HEK293 (cell line): Measurements from ENCODE around the gene SIK2.

Experiments used
- CTCF ChIA-PET: fragments of 350-600 bp; formaldehyde crosslinking; extraction: SDS; loops from one replicate; lab custom pipeline; 2021; ENCODE audit warnings: antibody characterized with exemption; lab: Yijun Ruan, JAX
- POLR2A ChIA-PET: fragments of 300-600 bp; formaldehyde crosslinking; extraction: SDS; loops from one replicate; lab custom pipeline; 2020; ENCODE audit warnings: antibody characterized with exemption, inconsistent platforms; lab: Yijun Ruan, JAX
- H3K27ac ChIP-seq: fragments of 200-500 bp; sonication (Bioruptor generic); 2 replicates; pipeline ENCODE4 v1.5.1; 2014; ENCODE audit warnings: low read depth, low read length, control low read depth, inconsistent platforms; ENCODE audit errors: extremely low read depth
- H3K36me3 ChIP-seq, 2 experiments: fragments of 200-500 bp in 1 of 2; sonication (Bioruptor generic) in 1 of 2; 1 replicate in 1 of 2; 2 replicates in 1 of 2; pipeline ENCODE4 v1.5.1; 2014 to 2017; ENCODE audit warnings: inconsistent platforms in 2 of 2, low read length in 2 of 2; ENCODE audit not compliant: control insufficient read depth in 2 of 2, insufficient read depth in 1 of 2
- H3K4me1 ChIP-seq: fragments of 200-500 bp; sonication (Bioruptor generic); 2 replicates; pipeline ENCODE4 v1.5.1; 2014; ENCODE audit warnings: mild to moderate bottlenecking, low read length, inconsistent platforms; ENCODE audit not compliant: control insufficient read depth, insufficient read depth
- H3K4me3 ChIP-seq: 2 replicates; pipeline ENCODE4 v1.5.1; 2011; ENCODE audit warnings: low read depth, mild to moderate bottlenecking, control low read depth, low read length, moderate library complexity
- H3K9me3 ChIP-seq: fragments of 200-500 bp; sonication (Bioruptor generic); 2 replicates; pipeline ENCODE4 v1.5.1; 2014; ENCODE audit warnings: low read depth, low read length, inconsistent platforms; ENCODE audit not compliant: control insufficient read depth, insufficient read depth
- EGR2 ChIP-seq: fragments of 450-650 bp; formaldehyde crosslinking; IDR thresholded peaks from 2 replicates; pipeline ENCODE4 v1.5.1; 2016; ENCODE audit warnings: low read depth, missing biosample characterization, missing genetic modification characterization
- SCRT1 ChIP-seq: fragments of 450-650 bp; formaldehyde crosslinking; IDR thresholded peaks from 2 replicates; pipeline ENCODE4 v1.5.1; 2016; ENCODE audit warnings: missing biosample characterization, missing genetic modification characterization, borderline replicate concordance
- SETDB1 ChIP-seq: IDR thresholded peaks from one replicate; pipeline ENCODE4 v1.6.1; 2017; ENCODE audit warnings: mild to moderate bottlenecking, low read length, moderate library complexity, mixed read lengths; ENCODE audit not compliant: insufficient read length
- SP2 ChIP-seq: fragments of 450-650 bp; formaldehyde crosslinking; IDR thresholded peaks from 2 replicates; pipeline ENCODE4 v1.5.1; 2016; ENCODE audit warnings: missing biosample characterization, missing genetic modification characterization
- ZIC2 ChIP-seq: fragments of 450-650 bp; formaldehyde crosslinking; IDR thresholded peaks from 2 replicates; pipeline ENCODE4 v1.5.1; 2016; ENCODE audit warnings: missing biosample characterization, missing genetic modification characterization
- ZNF10 ChIP-seq: fragments of 450-650 bp; formaldehyde crosslinking; IDR thresholded peaks from 2 replicates; pipeline ENCODE4 v1.5.1; 2017; ENCODE audit warnings: missing biosample characterization, missing genetic modification characterization
- ZNF112 ChIP-seq: fragments of 450-650 bp; formaldehyde crosslinking; IDR thresholded peaks from 2 replicates; pipeline ENCODE4 v1.5.0; 2017; ENCODE audit warnings: missing biosample characterization, missing genetic modification characterization
- ZNF341 ChIP-seq: fragments of 450-650 bp; formaldehyde crosslinking; IDR thresholded peaks from 2 replicates; pipeline ENCODE4; 2016; ENCODE audit warnings: low read depth, missing biosample characterization, missing genetic modification characterization
- ZNF354C ChIP-seq: fragments of 450-650 bp; formaldehyde crosslinking; IDR thresholded peaks from 2 replicates; pipeline ENCODE4 v1.5.1; 2016; ENCODE audit warnings: missing biosample characterization, missing genetic modification characterization, low read depth, borderline replicate concordance
- ZNF433 ChIP-seq: fragments of 450-650 bp; formaldehyde crosslinking; IDR thresholded peaks from 2 replicates; pipeline ENCODE4 v1.5.1; 2016; ENCODE audit warnings: missing biosample characterization, missing genetic modification characterization, low read depth
- ZNF501 ChIP-seq: fragments of 450-650 bp; formaldehyde crosslinking; IDR thresholded peaks from 2 replicates; pipeline ENCODE4 v1.5.1; 2016; ENCODE audit warnings: missing biosample characterization, missing genetic modification characterization
- ZNF660 ChIP-seq: fragments of 450-650 bp; IDR thresholded peaks from 2 replicates; pipeline ENCODE4 v1.5.1; 2018; ENCODE audit warnings: missing biosample characterization, mild to moderate bottlenecking, missing genetic modification characterization
- TF ChIP-seq, protein P1 (sequence below): fragments of 450-650 bp; formaldehyde crosslinking; IDR thresholded peaks from 2 replicates; pipeline ENCODE4 v1.5.1; 2016; ENCODE audit warnings: missing biosample characterization, missing genetic modification characterization
- TF ChIP-seq, protein P2 (sequence below): fragments of 450-650 bp; formaldehyde crosslinking; IDR thresholded peaks from 2 replicates; pipeline ENCODE4 v1.5.1; 2016; ENCODE audit warnings: missing biosample characterization, missing genetic modification characterization
- TF ChIP-seq, protein P3 (sequence below): fragments of 450-650 bp; formaldehyde crosslinking; IDR thresholded peaks from 2 replicates; pipeline ENCODE4 v1.5.1; 2016; ENCODE audit warnings: missing biosample characterization, missing genetic modification characterization
- TF ChIP-seq, protein P4 (sequence below): fragments of 450-650 bp; formaldehyde crosslinking; IDR thresholded peaks from 2 replicates; pipeline ENCODE4 v1.5.1; 2017; ENCODE audit warnings: missing biosample characterization, missing genetic modification characterization
- TF ChIP-seq, protein P5 (sequence below): fragments of 450-650 bp; formaldehyde crosslinking; IDR thresholded peaks from 2 replicates; pipeline ENCODE4 v1.5.1; 2016; ENCODE audit warnings: missing biosample characterization, missing genetic modification characterization
- TF ChIP-seq, protein P6 (sequence below): fragments of 450-650 bp; formaldehyde crosslinking; IDR thresholded peaks from 2 replicates; pipeline ENCODE4 v1.5.1; 2016; ENCODE audit warnings: missing biosample characterization, missing genetic modification characterization
- TF ChIP-seq, protein P7 (sequence below): fragments of 450-650 bp; formaldehyde crosslinking; IDR thresholded peaks from 2 replicates; pipeline ENCODE4 v1.5.1; 2016; ENCODE audit warnings: missing biosample characterization, missing genetic modification characterization
- TF ChIP-seq, protein P8 (sequence below): IDR thresholded peaks from 2 replicates; pipeline ENCODE4 v1.6.1; 2011; ENCODE audit warnings: mild to moderate bottlenecking, low read depth, low read length, borderline replicate concordance

The SIK2 gene

DNA sequence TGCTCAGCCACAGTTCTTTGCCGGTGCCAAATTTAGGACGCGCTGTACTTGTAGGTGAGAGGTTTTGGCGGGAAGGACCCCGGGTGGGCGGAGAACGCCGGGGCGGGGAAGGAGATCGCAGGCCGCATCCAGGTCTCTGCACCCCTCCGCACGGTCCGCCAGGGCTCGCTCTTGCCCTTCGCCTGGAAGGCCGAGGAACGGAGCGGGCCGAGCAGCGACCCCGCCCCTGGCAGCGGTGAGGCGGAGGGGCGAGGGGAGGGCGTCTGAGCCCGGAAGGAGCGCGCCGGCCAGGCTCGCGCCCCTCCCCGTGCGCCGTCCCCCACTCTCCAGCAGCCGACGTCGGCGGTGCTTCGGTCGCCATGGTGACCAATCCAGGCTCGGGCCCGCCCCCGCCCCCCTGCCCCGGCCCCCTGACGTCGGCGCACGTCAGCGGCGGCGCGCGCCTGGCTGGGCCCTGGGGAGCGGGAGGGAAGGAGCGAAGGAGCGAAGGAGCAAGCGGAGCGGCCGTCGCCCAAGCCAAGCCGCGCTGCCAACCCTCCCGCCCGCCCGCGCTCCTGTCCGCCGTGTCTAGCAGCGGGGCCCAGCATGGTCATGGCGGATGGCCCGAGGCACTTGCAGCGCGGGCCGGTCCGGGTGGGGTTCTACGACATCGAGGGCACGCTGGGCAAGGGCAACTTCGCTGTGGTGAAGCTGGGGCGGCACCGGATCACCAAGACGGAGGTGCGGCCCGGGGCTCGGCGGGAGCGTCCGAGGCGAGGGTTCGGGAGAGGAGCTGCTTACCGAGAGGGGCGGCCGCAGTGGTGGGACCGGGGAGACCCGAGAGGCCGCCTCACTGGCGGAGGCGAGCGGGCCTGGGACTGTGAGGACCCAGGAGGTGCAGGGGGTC is at the start of gene SIK2 (continued):
- TF ChIP-seq, protein P1, sequence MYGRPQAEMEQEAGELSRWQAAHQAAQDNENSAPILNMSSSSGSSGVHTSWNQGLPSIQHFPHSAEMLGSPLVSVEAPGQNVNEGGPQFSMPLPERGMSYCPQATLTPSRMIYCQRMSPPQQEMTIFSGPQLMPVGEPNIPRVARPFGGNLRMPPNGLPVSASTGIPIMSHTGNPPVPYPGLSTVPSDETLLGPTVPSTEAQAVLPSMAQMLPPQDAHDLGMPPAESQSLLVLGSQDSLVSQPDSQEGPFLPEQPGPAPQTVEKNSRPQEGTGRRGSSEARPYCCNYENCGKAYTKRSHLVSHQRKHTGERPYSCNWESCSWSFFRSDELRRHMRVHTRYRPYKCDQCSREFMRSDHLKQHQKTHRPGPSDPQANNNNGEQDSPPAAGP (tag by site-specific recombination), result peak; percentile 74; the same call in 1 of the 2 replicates
- no peak for TF ChIP-seq ZNF433 (tag by site-specific recombination)
- peak; percentile 90 for TF ChIP-seq EGR2 (tag by site-specific recombination)
- TF ChIP-seq ZNF501 (tag by site-specific recombination), result peak; percentile 38; the same call in 1 of the 2 replicates
- TF ChIP-seq SETDB1, result no peak
- peak; percentile 33; the same call in 1 of the 2 replicates for TF ChIP-seq ZNF341 (tag by site-specific recombination)
- TF ChIP-seq, protein P2, sequence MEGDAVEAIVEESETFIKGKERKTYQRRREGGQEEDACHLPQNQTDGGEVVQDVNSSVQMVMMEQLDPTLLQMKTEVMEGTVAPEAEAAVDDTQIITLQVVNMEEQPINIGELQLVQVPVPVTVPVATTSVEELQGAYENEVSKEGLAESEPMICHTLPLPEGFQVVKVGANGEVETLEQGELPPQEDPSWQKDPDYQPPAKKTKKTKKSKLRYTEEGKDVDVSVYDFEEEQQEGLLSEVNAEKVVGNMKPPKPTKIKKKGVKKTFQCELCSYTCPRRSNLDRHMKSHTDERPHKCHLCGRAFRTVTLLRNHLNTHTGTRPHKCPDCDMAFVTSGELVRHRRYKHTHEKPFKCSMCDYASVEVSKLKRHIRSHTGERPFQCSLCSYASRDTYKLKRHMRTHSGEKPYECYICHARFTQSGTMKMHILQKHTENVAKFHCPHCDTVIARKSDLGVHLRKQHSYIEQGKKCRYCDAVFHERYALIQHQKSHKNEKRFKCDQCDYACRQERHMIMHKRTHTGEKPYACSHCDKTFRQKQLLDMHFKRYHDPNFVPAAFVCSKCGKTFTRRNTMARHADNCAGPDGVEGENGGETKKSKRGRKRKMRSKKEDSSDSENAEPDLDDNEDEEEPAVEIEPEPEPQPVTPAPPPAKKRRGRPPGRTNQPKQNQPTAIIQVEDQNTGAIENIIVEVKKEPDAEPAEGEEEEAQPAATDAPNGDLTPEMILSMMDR (tag by site-specific recombination), result peak; percentile 98
- TF ChIP-seq ZIC2 (tag by site-specific recombination), result peak; percentile 21; the same call in 1 of the 2 replicates
- TF ChIP-seq, protein P3, sequence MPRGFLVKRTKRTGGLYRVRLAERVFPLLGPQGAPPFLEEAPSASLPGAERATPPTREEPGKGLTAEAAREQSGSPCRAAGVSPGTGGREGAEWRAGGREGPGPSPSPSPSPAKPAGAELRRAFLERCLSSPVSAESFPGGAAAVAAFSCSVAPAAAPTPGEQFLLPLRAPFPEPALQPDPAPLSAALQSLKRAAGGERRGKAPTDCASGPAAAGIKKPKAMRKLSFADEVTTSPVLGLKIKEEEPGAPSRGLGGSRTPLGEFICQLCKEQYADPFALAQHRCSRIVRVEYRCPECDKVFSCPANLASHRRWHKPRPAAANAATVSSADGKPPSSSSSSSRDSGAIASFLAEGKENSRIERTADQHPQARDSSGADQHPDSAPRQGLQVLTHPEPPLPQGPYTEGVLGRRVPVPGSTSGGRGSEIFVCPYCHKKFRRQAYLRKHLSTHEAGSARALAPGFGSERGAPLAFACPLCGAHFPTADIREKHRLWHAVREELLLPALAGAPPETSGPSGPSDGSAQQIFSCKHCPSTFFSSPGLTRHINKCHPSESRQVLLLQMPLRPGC (tag by site-specific recombination), result peak; percentile 24; the same call in 1 of the 2 replicates
- TF ChIP-seq, protein P4, sequence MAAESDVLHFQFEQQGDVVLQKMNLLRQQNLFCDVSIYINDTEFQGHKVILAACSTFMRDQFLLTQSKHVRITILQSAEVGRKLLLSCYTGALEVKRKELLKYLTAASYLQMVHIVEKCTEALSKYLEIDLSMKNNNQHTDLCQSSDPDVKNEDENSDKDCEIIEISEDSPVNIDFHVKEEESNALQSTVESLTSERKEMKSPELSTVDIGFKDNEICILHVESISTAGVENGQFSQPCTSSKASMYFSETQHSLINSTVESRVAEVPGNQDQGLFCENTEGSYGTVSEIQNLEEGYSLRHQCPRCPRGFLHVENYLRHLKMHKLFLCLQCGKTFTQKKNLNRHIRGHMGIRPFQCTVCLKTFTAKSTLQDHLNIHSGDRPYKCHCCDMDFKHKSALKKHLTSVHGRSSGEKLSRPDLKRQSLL (tag by site-specific recombination), result peak; percentile 17; the same call in 1 of the 2 replicates
- peak; percentile 73 for TF ChIP-seq SP2 (tag by site-specific recombination)
- TF ChIP-seq ZNF660, result peak; percentile 74; the same call in 1 of the 2 replicates
- TF ChIP-seq, protein P5, sequence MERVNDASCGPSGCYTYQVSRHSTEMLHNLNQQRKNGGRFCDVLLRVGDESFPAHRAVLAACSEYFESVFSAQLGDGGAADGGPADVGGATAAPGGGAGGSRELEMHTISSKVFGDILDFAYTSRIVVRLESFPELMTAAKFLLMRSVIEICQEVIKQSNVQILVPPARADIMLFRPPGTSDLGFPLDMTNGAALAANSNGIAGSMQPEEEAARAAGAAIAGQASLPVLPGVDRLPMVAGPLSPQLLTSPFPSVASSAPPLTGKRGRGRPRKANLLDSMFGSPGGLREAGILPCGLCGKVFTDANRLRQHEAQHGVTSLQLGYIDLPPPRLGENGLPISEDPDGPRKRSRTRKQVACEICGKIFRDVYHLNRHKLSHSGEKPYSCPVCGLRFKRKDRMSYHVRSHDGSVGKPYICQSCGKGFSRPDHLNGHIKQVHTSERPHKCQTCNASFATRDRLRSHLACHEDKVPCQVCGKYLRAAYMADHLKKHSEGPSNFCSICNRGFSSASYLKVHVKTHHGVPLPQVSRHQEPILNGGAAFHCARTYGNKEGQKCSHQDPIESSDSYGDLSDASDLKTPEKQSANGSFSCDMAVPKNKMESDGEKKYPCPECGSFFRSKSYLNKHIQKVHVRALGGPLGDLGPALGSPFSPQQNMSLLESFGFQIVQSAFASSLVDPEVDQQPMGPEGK (tag by site-specific recombination), result peak; percentile 87

DNA sequence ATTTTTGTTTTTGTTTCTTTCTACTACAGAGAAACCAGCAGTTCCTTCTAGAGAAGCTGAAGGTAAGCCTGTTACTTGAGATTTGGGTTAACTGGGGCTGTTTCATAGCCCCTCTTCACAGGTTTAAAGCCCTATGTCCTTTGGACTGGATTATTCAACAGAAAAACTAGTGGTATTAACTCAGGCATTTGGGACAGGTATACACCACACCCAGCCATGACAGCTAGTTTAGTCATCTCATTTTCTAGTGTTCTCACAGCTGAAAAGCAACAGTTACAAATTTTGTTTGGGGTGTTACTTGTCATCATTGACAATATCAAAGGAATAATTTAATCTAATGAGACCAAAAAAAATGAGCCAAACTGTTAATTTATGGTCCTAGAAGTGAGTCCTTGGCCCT is 47.7 kb upstream of the SIK2 start:
- Histone ChIP-seq H3K27ac (no peak overlapping the region), H3K9me3 (no peaks in the 10 kb centered on the region), H3K4me1 (no peaks in the 10 kb centered on the region), H3K4me3 (no peak overlapping the region), H3K36me3 (peaks cover 0 to 53% of the 10 kb centered on the region in 2 experiments; a peak in 1 of 3 replicates)
- TF ChIP-seq SETDB1 (no peak), SCRT1 (tag by site-specific recombination) (no peak), ZNF112 (tag by site-specific recombination) (no peak), ZNF354C (tag by site-specific recombination) (no peak), SP2 (tag by site-specific recombination) (no peak), ZNF10 (tag by site-specific recombination) (no peak), ZNF501 (tag by site-specific recombination) (no peak)
- TF ChIP-seq, protein P6, sequence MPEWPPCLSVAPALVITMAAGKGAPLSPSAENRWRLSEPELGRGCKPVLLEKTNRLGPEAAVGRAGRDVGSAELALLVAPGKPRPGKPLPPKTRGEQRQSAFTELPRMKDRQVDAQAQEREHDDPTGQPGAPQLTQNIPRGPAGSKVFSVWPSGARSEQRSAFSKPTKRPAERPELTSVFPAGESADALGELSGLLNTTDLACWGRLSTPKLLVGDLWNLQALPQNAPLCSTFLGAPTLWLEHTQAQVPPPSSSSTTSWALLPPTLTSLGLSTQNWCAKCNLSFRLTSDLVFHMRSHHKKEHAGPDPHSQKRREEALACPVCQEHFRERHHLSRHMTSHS (tag by site-specific recombination), result no peak
- TF ChIP-seq, protein P7, sequence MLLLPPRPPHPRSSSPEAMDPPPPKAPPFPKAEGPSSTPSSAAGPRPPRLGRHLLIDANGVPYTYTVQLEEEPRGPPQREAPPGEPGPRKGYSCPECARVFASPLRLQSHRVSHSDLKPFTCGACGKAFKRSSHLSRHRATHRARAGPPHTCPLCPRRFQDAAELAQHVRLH (tag by site-specific recombination), result no peak
- TF ChIP-seq, protein P8, sequence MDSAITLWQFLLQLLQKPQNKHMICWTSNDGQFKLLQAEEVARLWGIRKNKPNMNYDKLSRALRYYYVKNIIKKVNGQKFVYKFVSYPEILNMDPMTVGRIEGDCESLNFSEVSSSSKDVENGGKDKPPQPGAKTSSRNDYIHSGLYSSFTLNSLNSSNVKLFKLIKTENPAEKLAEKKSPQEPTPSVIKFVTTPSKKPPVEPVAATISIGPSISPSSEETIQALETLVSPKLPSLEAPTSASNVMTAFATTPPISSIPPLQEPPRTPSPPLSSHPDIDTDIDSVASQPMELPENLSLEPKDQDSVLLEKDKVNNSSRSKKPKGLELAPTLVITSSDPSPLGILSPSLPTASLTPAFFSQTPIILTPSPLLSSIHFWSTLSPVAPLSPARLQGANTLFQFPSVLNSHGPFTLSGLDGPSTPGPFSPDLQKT, result no peak
- ChIA-PET POLR2A (interaction anchor here (0.6 kb wide), 2 partner anchors 50 to 256 kb away, joined by 4 to 5 read pairs; no protein-coding TSS in a partner anchor), CTCF (interaction anchor here (0.6 to 1.6 kb wide), 2 partner anchors 12 to 204 kb away, joined by 3 to 5 read pairs; no protein-coding TSS in a partner anchor)
